Body of pancreas (tissue), 4 donors: ENCODE results near the gene LRRK1. TPM values are rescaled to one million over a fixed set of nuclear protein-coding genes. Genes with fewer than 3 reads are reported as not detected.

Experiments
- ATAC-seq: fragments of 150-250 bp; one replicate; pipeline ENCODE4 v1.9.1; 2016
- DNase-seq, 4 donors: peaks; one replicate each; pipeline ENCODE4 v3.0.0-alpha.2; 2019
- H3K27ac ChIP-seq, 4 donors: fragments of 200-600 bp; sonication (generic); 1 replicate in 3 of 4; 2 replicates in 1 of 4; pipeline versions ENCODE4 v1.5.1 to v1.6.1; 2016 to 2019; ENCODE audit warnings: mild to moderate bottlenecking in 1 of 4, mixed read lengths in 1 of 4, moderate library complexity in 1 of 4
- H3K27me3 ChIP-seq, 2 donors: fragments of 200-600 bp; sonication (generic); one replicate each; pipeline ENCODE4 v1.6.0; 2016; ENCODE audit warnings: mild to moderate bottlenecking in 1 of 2
- H3K36me3 ChIP-seq, 2 donors: fragments of 200-600 bp; sonication (generic); replicated peaks in 1 of 2; 2 replicates each; pipeline ENCODE4 v1.5.1; 2016; ENCODE audit warnings: low read depth in 2 of 2; ENCODE audit not compliant: insufficient read depth in 1 of 2
- H3K4me1 ChIP-seq: fragments of 200-600 bp; sonication (generic); one replicate; pipeline ENCODE4 v1.6.0; 2016
- H3K4me3 ChIP-seq, 2 donors: fragments of 200-600 bp; sonication (generic); 1 replicate in 1 of 2; 2 replicates in 1 of 2; pipeline ENCODE4 v1.5.1; 2016 to 2019
- H3K9me3 ChIP-seq, 3 donors: fragments of 200-600 bp; sonication (generic); 1 replicate in 2 of 3; 2 replicates in 1 of 3; pipeline ENCODE4 v1.5.1; 2016
- POLR2A ChIP-seq, 3 donors: fragments of 450-650 bp; IDR thresholded peaks; one replicate each; pipeline ENCODE4 v1.6.1; 2016; ENCODE audit warnings: antibody characterized with exemption in 3 of 3, mild to moderate bottlenecking in 2 of 3
- WGBS, 2 donors: methylation state at CpG; one replicate each; pipeline ENCODE4 v1.1.5; 2017; 5-methylcytosine and 5-hydroxymethylcytosine counted together
- intact Hi-C: fragments of 100-400 bp; cut with DNase I; formaldehyde crosslinking; loops from one replicate; pipeline ENCODE4 v1.15.1; 2023
- total RNA-seq, 2 donors: library from RNA; depleted of rRNA; stranded (reverse); fragments of >200 nt; gene quantifications; one replicate each; pipeline ENCODE4 v1.1.0, GENCODE V29; 2016
- TF ChIP-seq, protein P1 (sequence below), 7 experiments: fragments of 450-650 bp in 4 of 7; fragments of 200-600 bp in 3 of 7; sonication (generic) in 3 of 7; IDR thresholded peaks; one replicate each; pipeline ENCODE4 v1.5.1; 2016 to 2019; ENCODE audit warnings: antibody characterized with exemption in 7 of 7

Gene LRRK1
- total RNA-seq, 2 donors from 2014 or later: 12.2 to 14.0 TPM

DNA sequence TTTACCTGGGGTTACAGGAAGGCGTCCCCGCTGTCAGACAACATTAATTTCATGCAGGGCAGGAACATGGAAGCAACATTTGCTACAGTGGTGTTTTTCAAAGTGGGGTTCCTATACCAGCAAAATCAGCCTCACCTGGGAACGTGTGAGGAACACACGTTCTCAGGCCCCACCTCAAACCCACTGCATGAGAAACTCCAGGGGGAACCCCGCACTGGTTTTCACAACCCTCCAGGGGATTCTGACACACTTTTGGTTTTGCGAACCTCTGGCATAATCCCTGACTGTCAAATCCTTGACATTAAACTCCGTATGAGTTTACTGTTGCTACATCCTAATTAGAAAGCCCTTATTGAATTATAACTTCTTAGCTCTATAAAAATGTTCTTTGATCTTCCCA lies 127.7 kb downstream of the LRRK1 start:
- intact Hi-C loops: no loop called here
- no peaks in the 10 kb centered on the region for H3K27me3 ChIP-seq
- DNase-seq: peak in 1 of 4 donors; percentile 5
- 79 to 97% methylated on average over 7 of the region's 7 CpGs for WGBS, 2 donors
- no peak overlapping the region for H3K27ac ChIP-seq
- no peaks in the 10 kb centered on the region for H3K9me3 ChIP-seq
- no peak for ATAC-seq
- H3K36me3 ChIP-seq: peaks cover 0 to 3% of the 10 kb centered on the region in 2 donors
- TF ChIP-seq POLR2A (IDR thresholded peaks at IDR 0.05): no peak
- TF ChIP-seq, protein P1, sequence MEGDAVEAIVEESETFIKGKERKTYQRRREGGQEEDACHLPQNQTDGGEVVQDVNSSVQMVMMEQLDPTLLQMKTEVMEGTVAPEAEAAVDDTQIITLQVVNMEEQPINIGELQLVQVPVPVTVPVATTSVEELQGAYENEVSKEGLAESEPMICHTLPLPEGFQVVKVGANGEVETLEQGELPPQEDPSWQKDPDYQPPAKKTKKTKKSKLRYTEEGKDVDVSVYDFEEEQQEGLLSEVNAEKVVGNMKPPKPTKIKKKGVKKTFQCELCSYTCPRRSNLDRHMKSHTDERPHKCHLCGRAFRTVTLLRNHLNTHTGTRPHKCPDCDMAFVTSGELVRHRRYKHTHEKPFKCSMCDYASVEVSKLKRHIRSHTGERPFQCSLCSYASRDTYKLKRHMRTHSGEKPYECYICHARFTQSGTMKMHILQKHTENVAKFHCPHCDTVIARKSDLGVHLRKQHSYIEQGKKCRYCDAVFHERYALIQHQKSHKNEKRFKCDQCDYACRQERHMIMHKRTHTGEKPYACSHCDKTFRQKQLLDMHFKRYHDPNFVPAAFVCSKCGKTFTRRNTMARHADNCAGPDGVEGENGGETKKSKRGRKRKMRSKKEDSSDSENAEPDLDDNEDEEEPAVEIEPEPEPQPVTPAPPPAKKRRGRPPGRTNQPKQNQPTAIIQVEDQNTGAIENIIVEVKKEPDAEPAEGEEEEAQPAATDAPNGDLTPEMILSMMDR (IDR thresholded peaks at IDR 0.05): no peak
- no peak overlapping the region for H3K4me3 ChIP-seq
- no peaks in the 10 kb centered on the region for H3K4me1 ChIP-seq

DNA sequence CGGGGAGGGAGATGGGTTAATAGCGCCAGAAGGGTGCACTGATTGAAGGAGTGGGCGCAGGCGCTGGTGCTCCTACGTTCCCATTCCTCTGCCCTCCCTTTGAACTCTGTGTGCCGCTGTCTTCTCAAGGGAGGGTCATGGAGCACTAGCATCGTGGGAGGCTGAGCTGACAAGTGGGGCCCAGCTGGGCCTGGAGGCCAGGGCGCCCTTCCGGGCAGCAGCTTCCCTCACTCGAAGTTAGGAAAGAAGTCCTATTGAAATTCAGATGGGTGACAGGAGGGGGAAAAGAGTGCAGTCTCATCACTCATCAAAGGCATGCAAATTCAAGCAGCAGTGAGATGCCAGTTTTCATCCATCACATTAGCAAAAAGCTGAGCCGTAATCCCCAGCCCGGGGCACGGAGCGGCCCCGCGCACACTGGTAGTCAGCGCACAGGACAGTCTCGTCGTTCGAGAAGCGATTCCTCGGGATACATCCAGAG lies 128.2 kb downstream of the LRRK1 start:
- H3K9me3 ChIP-seq: no peaks in the 10 kb centered on the region
- H3K4me1 ChIP-seq: no peaks in the 10 kb centered on the region
- no peak overlapping the region for H3K27ac ChIP-seq
- H3K27me3 ChIP-seq: no peaks in the 10 kb centered on the region
- H3K36me3 ChIP-seq: peaks cover 0 to 3% of the 10 kb centered on the region in 2 donors
- 85 to 91% methylated on average over 22 of the region's 22 CpGs for WGBS, 2 donors
- ATAC-seq: no peak
- peak in 1 of 4 donors; percentile 9 for DNase-seq
- TF ChIP-seq POLR2A (IDR thresholded peaks at IDR 0.05): no peak
- TF ChIP-seq, protein P1 (IDR thresholded peaks at IDR 0.05): no peak
- no peak overlapping the region for H3K4me3 ChIP-seq
- intact Hi-C loops: no loop called here

DNA sequence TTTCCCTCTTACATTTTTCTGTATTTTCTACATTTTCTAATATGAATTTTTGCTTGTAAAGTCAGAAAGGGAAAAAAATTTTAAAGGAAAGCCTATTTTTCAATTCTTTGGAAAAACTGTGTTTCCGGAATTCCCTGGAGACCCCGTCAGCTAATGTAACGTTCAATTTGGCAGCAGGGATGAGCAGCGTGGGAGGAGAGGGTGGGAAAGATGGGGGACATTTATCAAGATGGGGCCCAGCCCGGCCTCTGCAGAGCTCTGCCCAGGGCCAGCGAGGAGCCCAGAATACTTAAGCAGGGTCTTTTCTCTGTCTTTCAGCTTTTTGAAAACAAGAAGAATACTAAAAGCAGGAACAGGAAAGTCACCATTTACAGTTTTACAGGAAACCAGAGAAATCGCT lies 129.0 kb downstream of the LRRK1 start:
- Histone ChIP-seq H3K36me3 (peaks cover 1 to 5% of the 10 kb centered on the region in 2 donors), H3K4me3 (no peak overlapping the region), H3K27me3 (no peaks in the 10 kb centered on the region), H3K9me3 (no peaks in the 10 kb centered on the region), H3K4me1 (no peaks in the 10 kb centered on the region), H3K27ac (no peak overlapping the region)
- TF ChIP-seq POLR2A (IDR thresholded peaks at IDR 0.05): no peak
- TF ChIP-seq, protein P1 (IDR thresholded peaks at IDR 0.05): no peak
- intact Hi-C loops: no loop called here
- ATAC-seq: no peak
- 78 to 83% methylated on average over 7 of the region's 7 CpGs for WGBS, 2 donors
- peak in 1 of 4 donors; percentile 7 for DNase-seq

DNA sequence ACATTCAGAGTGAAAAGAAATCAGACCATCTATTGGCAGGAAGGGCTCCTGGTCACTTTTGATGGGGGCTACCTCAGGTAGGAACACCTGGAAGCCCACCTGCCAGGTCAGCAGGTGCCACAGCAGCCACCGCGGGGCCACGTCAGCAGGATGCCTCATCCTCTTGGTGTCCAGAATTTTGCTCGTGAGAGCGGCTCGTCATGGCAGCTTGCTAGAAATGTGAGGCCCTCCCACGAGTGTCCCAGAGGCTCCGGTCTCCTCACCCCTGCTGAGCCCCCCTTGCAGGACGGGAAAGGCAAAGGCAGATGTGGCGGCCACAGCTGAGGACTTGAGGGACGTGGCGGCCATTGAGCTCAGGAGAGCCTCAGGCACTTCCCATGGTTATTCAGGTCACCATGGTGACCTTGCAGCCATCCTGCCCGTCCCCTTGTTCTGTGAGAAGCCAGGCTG lies 129.4 kb downstream of the LRRK1 start:
- H3K36me3 ChIP-seq: peaks cover 4 to 10% of the 10 kb centered on the region in 2 donors
- peak in 1 of 4 donors; percentile 6 for DNase-seq
- WGBS, 2 donors: 71 to 89% methylated on average over 8 to 13 of the region's 13 CpGs

More for the DNA sequence above, 129.4 kb downstream of the LRRK1 start:
- no peak for TF ChIP-seq POLR2A (IDR thresholded peaks at IDR 0.05)
- TF ChIP-seq, protein P1 (IDR thresholded peaks at IDR 0.05): no peak
- H3K9me3 ChIP-seq: no peaks in the 10 kb centered on the region
- no peak overlapping the region for H3K4me3 ChIP-seq
- no peak for ATAC-seq
- no peaks in the 10 kb centered on the region for H3K27me3 ChIP-seq
- no peaks in the 10 kb centered on the region for H3K4me1 ChIP-seq
- H3K27ac ChIP-seq: no peak overlapping the region
- intact Hi-C loops: no loop called here
